Measurements from ENCODE around the gene LZTR1. TPM values are rescaled to one million over a fixed set of nuclear protein-coding genes. Genes with fewer than 3 reads are reported as not detected.

The LZTR1 gene
- total RNA-seq, 1 experiment from 2014 or later: 54.3 TPM

- Histone ChIP-seq H3K4me3 (ENCODE audit: low read depth, low read length, poor library complexity, severe bottlenecking) (no peak overlapping the region), H3K4me1 (ENCODE audit: insufficient read depth, low read length, poor library complexity, severe bottlenecking) (peaks cover 5% of the 10 kb centered on the region), H3K9me3 (ENCODE audit: low read depth, low read length, poor library complexity, severe bottlenecking) (peaks cover 10% of the 10 kb centered on the region), H3K27ac (ENCODE audit: low read depth, low read length, poor library complexity, severe bottlenecking) (no peak overlapping the region), H3K36me3 (ENCODE audit: insufficient read depth, low read length, poor library complexity, severe bottlenecking) (no peaks in the 10 kb centered on the region), H3K27me3 (replicated peaks; ENCODE audit: insufficient read depth, low read depth, low read length, poor library complexity) (no peaks in the 10 kb centered on the region)
- no peak for DNase-seq (ENCODE audit: low spot score)
- BruUV-seq (replicated peaks): no TSS peak
- TF ChIP-seq EZH2 (IDR thresholded peaks at IDR 0.05; ENCODE audit: borderline replicate concordance, low read depth, low read length, poor library complexity, severe bottlenecking): no peak
- TF ChIP-seq CTCF (conservative IDR thresholded peaks at IDR 0.05; ENCODE audit: low read depth, low read length): no peak
- POLR2A ChIA-PET (ENCODE audit: low non-redundant PET): no interaction called here
- intact Hi-C loops (cut with micrococcal nuclease; ENCODE audit: unreplicated experiment): no loop called here
- CTCF ChIA-PET: no interaction called here
These were observed 4.5 kb upstream of the LZTR1 start for GRCh38 chr22:20977516-20978170.

- Histone ChIP-seq H3K27me3 (replicated peaks; ENCODE audit: insufficient read depth, low read depth, low read length, poor library complexity) (no peaks in the 10 kb centered on the region), H3K4me1 (ENCODE audit: insufficient read depth, low read length, poor library complexity, severe bottlenecking) (peaks cover 5% of the 10 kb centered on the region), H3K9me3 (ENCODE audit: low read depth, low read length, poor library complexity, severe bottlenecking) (peaks cover 10% of the 10 kb centered on the region), H3K4me3 (ENCODE audit: low read depth, low read length, poor library complexity, severe bottlenecking) (no peak overlapping the region), H3K36me3 (ENCODE audit: insufficient read depth, low read length, poor library complexity, severe bottlenecking) (no peaks in the 10 kb centered on the region), H3K27ac (ENCODE audit: low read depth, low read length, poor library complexity, severe bottlenecking) (no peak overlapping the region)
- POLR2A ChIA-PET (ENCODE audit: low non-redundant PET): no interaction called here
- TF ChIP-seq CTCF (conservative IDR thresholded peaks at IDR 0.05; ENCODE audit: low read depth, low read length) (no peak), EZH2 (IDR thresholded peaks at IDR 0.05; ENCODE audit: borderline replicate concordance, low read depth, low read length, poor library complexity, severe bottlenecking) (no peak)
- no TSS peak for BruUV-seq (replicated peaks)
- CTCF ChIA-PET: no interaction called here
- intact Hi-C loops (cut with micrococcal nuclease; ENCODE audit: unreplicated experiment): no loop called here
- DNase-seq (ENCODE audit: low spot score): no peak
These were observed 3.7 kb upstream of the LZTR1 start for GRCh38 chr22:20978419-20978818.

- DNase-seq (ENCODE audit: low spot score): peak; percentile 73
- Histone ChIP-seq H3K4me3 (ENCODE audit: low read depth, low read length, poor library complexity, severe bottlenecking) (no peak overlapping the region), H3K36me3 (ENCODE audit: insufficient read depth, low read length, poor library complexity, severe bottlenecking) (peaks cover 1% of the 10 kb centered on the region), H3K27me3 (replicated peaks; ENCODE audit: insufficient read depth, low read depth, low read length, poor library complexity) (no peaks in the 10 kb centered on the region), H3K27ac (ENCODE audit: low read depth, low read length, poor library complexity, severe bottlenecking) (no peak overlapping the region), H3K4me1 (ENCODE audit: insufficient read depth, low read length, poor library complexity, severe bottlenecking) (peaks cover 5% of the 10 kb centered on the region), H3K9me3 (ENCODE audit: low read depth, low read length, poor library complexity, severe bottlenecking) (peaks cover 10% of the 10 kb centered on the region)
- TF ChIP-seq CTCF (conservative IDR thresholded peaks at IDR 0.05; ENCODE audit: low read depth, low read length) (no peak), EZH2 (IDR thresholded peaks at IDR 0.05; ENCODE audit: borderline replicate concordance, low read depth, low read length, poor library complexity, severe bottlenecking) (no peak)
- ChIA-PET POLR2A (ENCODE audit: low non-redundant PET) (no interaction called here), CTCF (no interaction called here)
- intact Hi-C loops (cut with micrococcal nuclease; ENCODE audit: unreplicated experiment): no loop called here
- no TSS peak for BruUV-seq (replicated peaks)
These were observed 2.8 kb upstream of the LZTR1 start for GRCh38 chr22:20979243-20979809.

Data from A673 (cell line).